ENCODE data around the gene CYBA. TPM values are rescaled to one million over a fixed set of nuclear protein-coding genes. Genes with fewer than 3 reads are reported as not detected.

Gene CYBA
- total RNA-seq, 1 donor from 2014 or later: 116 TPM

- no peaks in the 10 kb centered on the region for H3K4me1 Mint-ChIP-seq
- no peaks in the 10 kb centered on the region for H3K27me3 Mint-ChIP-seq (ENCODE audit: low read depth)
- H3K4me3 Mint-ChIP-seq: no peak overlapping the region
- H3K36me3 Mint-ChIP-seq: peaks cover 36% of the 10 kb centered on the region
- H3K27ac Mint-ChIP-seq: no peak overlapping the region
- DNase-seq (ENCODE audit: low spot score in 2 of 2, unreplicated experiment in 2 of 2): no peak
- TF ChIP-seq CTCF (IDR thresholded peaks at IDR 0.05; ENCODE audit: unreplicated experiment): no peak
- no peaks in the 10 kb centered on the region for H3K9me3 Mint-ChIP-seq
These were observed 51.6 kb downstream of the CYBA start for GRCh38 chr16:88599092-88599733.

GRCh38 chr16:88597856-88598491 lies 52.9 kb downstream of the CYBA start:
- Mint-ChIP-seq H3K27me3 (ENCODE audit: low read depth) (no peaks in the 10 kb centered on the region), H3K4me1 (no peaks in the 10 kb centered on the region), H3K9me3 (no peaks in the 10 kb centered on the region), H3K27ac (no peak overlapping the region), H3K4me3 (no peak overlapping the region), H3K36me3 (peaks cover 36% of the 10 kb centered on the region)
- no peak for DNase-seq (ENCODE audit: low spot score in 2 of 2, unreplicated experiment in 2 of 2)
- TF ChIP-seq CTCF (IDR thresholded peaks at IDR 0.05; ENCODE audit: unreplicated experiment): no peak

- Mint-ChIP-seq H3K9me3 (no peaks in the 10 kb centered on the region), H3K4me1 (no peaks in the 10 kb centered on the region), H3K36me3 (peaks cover 34% of the 10 kb centered on the region), H3K27me3 (ENCODE audit: low read depth) (no peaks in the 10 kb centered on the region), H3K4me3 (no peak overlapping the region), H3K27ac (no peak overlapping the region)
- DNase-seq (ENCODE audit: low spot score in 2 of 2, unreplicated experiment in 2 of 2): no peak
- no peak for TF ChIP-seq CTCF (IDR thresholded peaks at IDR 0.05; ENCODE audit: unreplicated experiment)
These were observed 54.4 kb downstream of the CYBA start for GRCh38 chr16:88596483-88596882.

GRCh38 chr16:88595921-88596320 lies 54.9 kb downstream of the CYBA start:
- no peak for TF ChIP-seq CTCF (IDR thresholded peaks at IDR 0.05; ENCODE audit: unreplicated experiment)
- Mint-ChIP-seq H3K27ac (no peak overlapping the region), H3K4me3 (no peak overlapping the region), H3K27me3 (ENCODE audit: low read depth) (no peaks in the 10 kb centered on the region), H3K4me1 (no peaks in the 10 kb centered on the region), H3K36me3 (peaks cover 32% of the 10 kb centered on the region), H3K9me3 (no peaks in the 10 kb centered on the region)
- no peak for DNase-seq (ENCODE audit: low spot score in 2 of 2, unreplicated experiment in 2 of 2)

- Mint-ChIP-seq H3K4me3 (no peak overlapping the region), H3K9me3 (no peaks in the 10 kb centered on the region), H3K4me1 (no peaks in the 10 kb centered on the region), H3K27me3 (ENCODE audit: low read depth) (no peaks in the 10 kb centered on the region), H3K27ac (no peak overlapping the region), H3K36me3 (peaks cover 28% of the 10 kb centered on the region)
- no peak for TF ChIP-seq CTCF (IDR thresholded peaks at IDR 0.05; ENCODE audit: unreplicated experiment)
- no peak for DNase-seq (ENCODE audit: low spot score in 2 of 2, unreplicated experiment in 2 of 2)
These were observed 55.8 kb downstream of the CYBA start for GRCh38 chr16:88595101-88595500.
